Loucy (cell line): ENCODE data around the gene BCL11B.

ENCODE experiments used
- H2AFZ ChIP-seq: fragments of 200-600 bp; sonication (generic); 2 replicates; pipeline ENCODE4 v1.6.0; 2016; ENCODE audit warnings: antibody characterized with exemption, mild to moderate bottlenecking, low read length, moderate library complexity
- H3F3A ChIP-seq: fragments of 200-600 bp; 2 replicates; pipeline ENCODE4 v1.6.0; 2016; ENCODE audit warnings: antibody characterized with exemption, low read depth, mild to moderate bottlenecking
- H3K27me3 ChIP-seq: fragments of 200-600 bp; sonication (generic); 2 replicates; pipeline ENCODE4 v1.6.1; 2014; ENCODE audit warnings: low read length, mild to moderate bottlenecking; ENCODE audit not compliant: insufficient read depth, poor library complexity, severe bottlenecking
- H3K36me3 ChIP-seq: fragments of 200-600 bp; sonication (generic); 2 replicates; pipeline ENCODE4 v1.6.1; 2016; ENCODE audit warnings: low read length; ENCODE audit not compliant: insufficient read depth
- H3K4me1 ChIP-seq: fragments of 200-600 bp; sonication (generic); 2 replicates; pipeline ENCODE4 v1.5.1; 2014; ENCODE audit warnings: low read length, mild to moderate bottlenecking; ENCODE audit not compliant: insufficient read depth, poor library complexity, severe bottlenecking
- H3K4me2 ChIP-seq: fragments of 200-600 bp; sonication (generic); 2 replicates; pipeline ENCODE4 v1.6.0; 2014; ENCODE audit warnings: antibody characterized with exemption, low read length, low read depth, mild to moderate bottlenecking; ENCODE audit not compliant: poor library complexity, severe bottlenecking
- H3K4me3 ChIP-seq: fragments of 200-600 bp; sonication (generic); 2 replicates; pipeline ENCODE4 v1.5.1; 2014; ENCODE audit warnings: low read length, mild to moderate bottlenecking, mixed read lengths; ENCODE audit not compliant: poor library complexity, severe bottlenecking
- H3K79me2 ChIP-seq: fragments of 200-600 bp; sonication (generic); 2 replicates; pipeline ENCODE4 v1.6.1; 2014; ENCODE audit warnings: low read length; ENCODE audit not compliant: insufficient read depth
- H3K9ac ChIP-seq: fragments of 200-600 bp; sonication (generic); 2 replicates; pipeline ENCODE4 v1.6.0; 2014; ENCODE audit warnings: mild to moderate bottlenecking, low read depth, low read length, moderate library complexity; ENCODE audit not compliant: poor library complexity, severe bottlenecking
- H3K9me2 ChIP-seq: fragments of 200-600 bp; sonication (generic); replicated peaks from 2 replicates; pipeline ENCODE4 v1.6.1; 2016; ENCODE audit warnings: low read depth, low read length, mixed read lengths
- H3K9me3 ChIP-seq: fragments of 200-600 bp; sonication (generic); 2 replicates; pipeline ENCODE4 v1.6.1; 2014; ENCODE audit warnings: mild to moderate bottlenecking, antibody characterized with exemption, low read length, low read depth; ENCODE audit not compliant: insufficient read depth
- H4K20me1 ChIP-seq: fragments of 200-600 bp; sonication (generic); 2 replicates; pipeline ENCODE4 v1.6.0; 2014; ENCODE audit warnings: antibody characterized with exemption, low read length, mild to moderate bottlenecking; ENCODE audit not compliant: insufficient read depth, poor library complexity, severe bottlenecking
- EZH2phosphoT487 ChIP-seq: fragments of 200-600 bp; IDR thresholded peaks from 2 replicates; pipeline ENCODE4 v1.6.1; 2018; ENCODE audit warnings: antibody characterized with exemption, mild to moderate bottlenecking, moderate library complexity, borderline replicate concordance
- TF ChIP-seq, protein P1 (sequence below): fragments of 200-600 bp; sonication (generic); conservative IDR thresholded peaks from 2 replicates; pipeline ENCODE4 v1.5.1; 2014; ENCODE audit warnings: mild to moderate bottlenecking, antibody characterized with exemption, low read length

The BCL11B gene

GRCh38 chr14:99179506-99179905 is 92.5 kb downstream of the BCL11B start:
- no peak overlapping the region for H3K9ac ChIP-seq
- H4K20me1 ChIP-seq, result peaks cover 42% of the 10 kb centered on the region
- H3F3A ChIP-seq, result no peaks in the 10 kb centered on the region
- H3K4me1 ChIP-seq, result no peaks in the 10 kb centered on the region
- no peak overlapping the region for H3K4me2 ChIP-seq
- H2AFZ ChIP-seq, result no peak overlapping the region
- H3K4me3 ChIP-seq, result no peak overlapping the region
- H3K9me2 ChIP-seq, result no peaks in the 10 kb centered on the region
- TF ChIP-seq, protein P1, sequence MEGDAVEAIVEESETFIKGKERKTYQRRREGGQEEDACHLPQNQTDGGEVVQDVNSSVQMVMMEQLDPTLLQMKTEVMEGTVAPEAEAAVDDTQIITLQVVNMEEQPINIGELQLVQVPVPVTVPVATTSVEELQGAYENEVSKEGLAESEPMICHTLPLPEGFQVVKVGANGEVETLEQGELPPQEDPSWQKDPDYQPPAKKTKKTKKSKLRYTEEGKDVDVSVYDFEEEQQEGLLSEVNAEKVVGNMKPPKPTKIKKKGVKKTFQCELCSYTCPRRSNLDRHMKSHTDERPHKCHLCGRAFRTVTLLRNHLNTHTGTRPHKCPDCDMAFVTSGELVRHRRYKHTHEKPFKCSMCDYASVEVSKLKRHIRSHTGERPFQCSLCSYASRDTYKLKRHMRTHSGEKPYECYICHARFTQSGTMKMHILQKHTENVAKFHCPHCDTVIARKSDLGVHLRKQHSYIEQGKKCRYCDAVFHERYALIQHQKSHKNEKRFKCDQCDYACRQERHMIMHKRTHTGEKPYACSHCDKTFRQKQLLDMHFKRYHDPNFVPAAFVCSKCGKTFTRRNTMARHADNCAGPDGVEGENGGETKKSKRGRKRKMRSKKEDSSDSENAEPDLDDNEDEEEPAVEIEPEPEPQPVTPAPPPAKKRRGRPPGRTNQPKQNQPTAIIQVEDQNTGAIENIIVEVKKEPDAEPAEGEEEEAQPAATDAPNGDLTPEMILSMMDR, result no peak
- TF ChIP-seq EZH2phosphoT487, result no peak
- peaks cover 24% of the 10 kb centered on the region; the same call in 1 of the 2 replicates for H3K36me3 ChIP-seq
- no peaks in the 10 kb centered on the region for H3K27me3 ChIP-seq
- H3K9me3 ChIP-seq, result no peaks in the 10 kb centered on the region
- peaks cover 76% of the 10 kb centered on the region for H3K79me2 ChIP-seq

DNA sequence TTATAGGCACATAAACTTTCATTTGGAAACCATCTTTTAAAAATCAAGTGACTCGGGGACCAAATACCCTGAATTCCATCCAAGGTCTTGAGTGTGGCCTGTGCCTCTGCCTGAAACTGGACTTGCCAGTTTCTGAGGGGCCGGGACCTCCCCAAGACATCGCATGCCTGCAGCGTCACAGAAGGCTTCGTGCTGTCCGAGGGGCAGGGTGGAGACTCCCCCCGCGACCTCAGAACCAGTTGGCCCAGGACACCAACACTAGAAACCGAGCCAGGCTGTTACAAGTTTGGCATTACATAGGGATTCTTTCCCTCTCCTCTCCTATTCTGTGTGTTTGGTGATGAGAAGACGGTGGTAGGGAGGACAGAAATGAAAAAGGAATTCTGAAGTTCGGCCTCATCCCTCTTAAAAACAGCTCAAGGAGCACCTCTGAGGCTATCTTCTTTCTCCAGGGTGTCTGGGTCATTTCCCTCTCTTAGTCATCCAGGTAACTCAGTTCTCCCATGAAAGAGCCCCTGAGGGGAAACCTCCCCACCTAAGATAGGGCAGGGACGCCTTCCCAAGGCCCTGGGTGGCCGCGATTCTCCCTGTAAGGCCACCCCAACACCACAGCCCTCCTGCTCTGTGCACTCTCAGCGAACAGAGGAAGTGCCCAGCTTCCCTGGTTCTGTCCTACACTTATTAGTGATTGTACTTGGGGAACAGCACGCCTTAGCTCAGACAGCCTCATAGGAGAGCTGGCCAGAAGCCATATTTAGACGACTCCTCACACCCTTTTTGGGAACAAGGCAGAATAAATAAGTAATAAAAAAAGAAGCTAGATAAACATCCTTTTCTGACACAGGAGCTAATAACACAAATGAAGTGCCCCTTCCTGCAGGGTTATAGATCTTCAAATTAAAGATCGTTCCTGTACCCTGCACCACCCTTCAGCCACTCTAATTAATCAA is 93.8 kb downstream of the BCL11B start:
- Histone ChIP-seq H3K4me2 (no peak overlapping the region), H3K36me3 (peaks cover 32% of the 10 kb centered on the region), H3K9me2 (no peaks in the 10 kb centered on the region), H3K4me1 (no peaks in the 10 kb centered on the region), H3K9me3 (no peaks in the 10 kb centered on the region), H3K9ac (no peak overlapping the region), H4K20me1 (peaks cover 32% of the 10 kb centered on the region), H3K27me3 (no peaks in the 10 kb centered on the region), H2AFZ (no peak overlapping the region), H3K79me2 (peaks cover 63% of the 10 kb centered on the region), H3F3A (no peaks in the 10 kb centered on the region), H3K4me3 (no peak overlapping the region)
- TF ChIP-seq EZH2phosphoT487, result no peak
- TF ChIP-seq, protein P1, result no peak

- H3K4me1 ChIP-seq, result no peaks in the 10 kb centered on the region
Measured at GRCh38 chr14:99177046-99177655, 94.8 kb downstream of the BCL11B start.

More at GRCh38 chr14:99177046-99177655, 94.8 kb downstream of the BCL11B start:
- TF ChIP-seq, protein P1, result no peak
- no peak for TF ChIP-seq EZH2phosphoT487
- Histone ChIP-seq H3K79me2 (peaks cover 53% of the 10 kb centered on the region), H3K9me3 (no peaks in the 10 kb centered on the region), H3K27me3 (no peaks in the 10 kb centered on the region), H3K9ac (no peak overlapping the region), H3F3A (no peaks in the 10 kb centered on the region), H3K4me3 (no peak overlapping the region), H3K9me2 (no peaks in the 10 kb centered on the region), H2AFZ (no peak overlapping the region), H4K20me1 (peaks cover 25% of the 10 kb centered on the region), H3K4me2 (no peak overlapping the region), H3K36me3 (peaks cover 33% of the 10 kb centered on the region)
